HG03354 (cell line): ENCODE data around the gene THAP7.

Source experiments
- ATAC-seq: cut with Tn5 transposase; IDR thresholded peaks from one replicate; pipeline ENCODE4 v1.9.1; 2021; ENCODE audit warnings: mild to moderate bottlenecking; ENCODE audit not compliant: unreplicated experiment, poor library complexity, severe bottlenecking

THAP7 gene

GRCh38 chr22:20967697-20968211 lies 34.2 kb downstream of the THAP7 start:
- ATAC-seq = no peak

GRCh38 chr22:20966883-20967696 lies 34.8 kb downstream of the THAP7 start, which contains the start of gene AIFM3:
Gene AIFM3 (plus strand): TSS chr22:20967255. CDS start chr22:20967945, 690 bp downstream.
- ATAC-seq = no peak

- ATAC-seq = no peak
Measured at GRCh38 chr22:20965888-20966855, 35.7 kb downstream of the THAP7 start.

GRCh38 chr22:20965104-20965887 lies 36.6 kb downstream of the THAP7 start:
- no peak for ATAC-seq

- no peak for ATAC-seq
Measured at GRCh38 chr22:20964799-20965103, 37.2 kb downstream of the THAP7 start.

- no peak for ATAC-seq
Measured at GRCh38 chr22:20964090-20964798, 37.7 kb downstream of the THAP7 start.

GRCh38 chr22:20963201-20964052 lies 38.5 kb downstream of the THAP7 start:
- no peak for ATAC-seq

GRCh38 chr22:20962491-20962945 lies 39.4 kb downstream of the THAP7 start:
- ATAC-seq = no peak

GRCh38 chr22:20960609-20961008 lies 41.3 kb downstream of the THAP7 start:
- no peak for ATAC-seq

GRCh38 chr22:20959578-20960461 lies 42.1 kb downstream of the THAP7 start:
- ATAC-seq = no peak

- no peak for ATAC-seq
Measured at GRCh38 chr22:20957683-20958431, 44.1 kb downstream of the THAP7 start.

GRCh38 chr22:20957102-20957682 lies 44.7 kb downstream of the THAP7 start:
- no peak for ATAC-seq

- no peak for ATAC-seq
Measured at GRCh38 chr22:20956258-20957101, 45.4 kb downstream of the THAP7 start.

GRCh38 chr22:20955548-20955947 lies 46.4 kb downstream of the THAP7 start:
- ATAC-seq = no peak
